Gastroesophageal sphincter (tissue), 4 donors: ENCODE measurements around the gene FOXJ1. TPM values are rescaled to one million over a fixed set of nuclear protein-coding genes. Genes with fewer than 3 reads are reported as not detected.

Experiments used
- ATAC-seq: fragments of 150-250 bp; one replicate; pipeline ENCODE4 v1.9.1; 2016; ENCODE audit warnings: mild to moderate bottlenecking, moderate library complexity
- H3K27ac ChIP-seq, 4 donors: fragments of 200-600 bp; sonication (generic) in 3 of 4; 1 replicate in 3 of 4; 2 replicates in 1 of 4; pipeline ENCODE4 v1.5.1; 2016 to 2019
- H3K27me3 ChIP-seq: fragments of 200-600 bp; sonication (generic); one replicate; pipeline ENCODE4 v1.5.1; 2019
- H3K36me3 ChIP-seq, 2 donors: fragments of 200-600 bp; sonication (generic); one replicate each; pipeline ENCODE4 v1.5.1; 2019; ENCODE audit warnings: control low read depth in 1 of 2
- H3K4me1 ChIP-seq, 3 donors: fragments of 200-600 bp; sonication (generic); 1 replicate in 2 of 3; 2 replicates in 1 of 3; pipeline ENCODE4 v1.5.1; 2016 to 2019; ENCODE audit warnings: control low read depth in 2 of 3
- H3K4me3 ChIP-seq, 2 donors: fragments of 200-600 bp; sonication (generic); one replicate each; pipeline ENCODE4 v1.5.1; 2019; ENCODE audit warnings: mild to moderate bottlenecking in 1 of 2, moderate library complexity in 1 of 2
- H3K9me3 ChIP-seq, 3 donors: fragments of 200-600 bp; sonication (generic); one replicate each; pipeline ENCODE4 v1.5.1; 2017 to 2019; ENCODE audit warnings: control low read depth in 2 of 3
- CTCF ChIP-seq, 4 experiments: fragments of 200-600 bp in 2 of 4; fragments of 450-650 bp in 2 of 4; sonication (generic) in 1 of 4; IDR thresholded peaks; one replicate each; pipeline ENCODE4 v1.5.1; 2017 to 2019; ENCODE audit warnings: antibody characterized with exemption in 4 of 4, mild to moderate bottlenecking in 2 of 4, moderate library complexity in 2 of 4
- EP300 ChIP-seq: sonication (generic); formaldehyde crosslinking; IDR thresholded peaks from one replicate; pipeline ENCODE4 v1.6.1; 2017; ENCODE audit warnings: antibody characterized with exemption, mild to moderate bottlenecking
- POLR2A ChIP-seq, 2 donors: fragments of 450-650 bp; IDR thresholded peaks; one replicate each; pipeline ENCODE4 v1.6.1; 2017; ENCODE audit warnings: antibody characterized with exemption in 2 of 2, mild to moderate bottlenecking in 2 of 2, moderate library complexity in 1 of 2
- POLR2AphosphoS5 ChIP-seq: sonication (generic); formaldehyde crosslinking; IDR thresholded peaks from one replicate; pipeline ENCODE4 v1.6.1; 2017; ENCODE audit warnings: antibody characterized with exemption
- WGBS, 2 donors: methylation state at CpG; one replicate each; pipeline ENCODE4 v1.1.5; 2018; ENCODE audit warnings: low coverage in 1 of 2; 5-methylcytosine and 5-hydroxymethylcytosine counted together
- total RNA-seq, 4 donors: library from RNA; depleted of rRNA; stranded (reverse); fragments of >200 nt; gene quantifications; one replicate each; pipeline ENCODE4 v1.1.0, GENCODE V29; 2016

FOXJ1 gene
- total RNA-seq, 4 donors from 2014 or later: not detected

GRCh38 chr17:76094046-76094445 is 47.0 kb downstream of the FOXJ1 start:
- ATAC-seq: no peak
- no peak overlapping the region for H3K27ac ChIP-seq
- TF ChIP-seq CTCF (IDR thresholded peaks at IDR 0.05): no peak
- no peak for TF ChIP-seq POLR2A (IDR thresholded peaks at IDR 0.05)
- no peak for TF ChIP-seq POLR2AphosphoS5
- no peak for TF ChIP-seq EP300
- H3K4me3 ChIP-seq: no peak overlapping the region
- no peaks in the 10 kb centered on the region for H3K9me3 ChIP-seq
- no peaks in the 10 kb centered on the region for H3K4me1 ChIP-seq
- no CpG with 5 or more reads among the region's 11 CpGs for WGBS, 2 donors
- peaks cover 0 to 100% of the 10 kb centered on the region in 2 donors for H3K36me3 ChIP-seq
- H3K27me3 ChIP-seq: no peaks in the 10 kb centered on the region

DNA sequence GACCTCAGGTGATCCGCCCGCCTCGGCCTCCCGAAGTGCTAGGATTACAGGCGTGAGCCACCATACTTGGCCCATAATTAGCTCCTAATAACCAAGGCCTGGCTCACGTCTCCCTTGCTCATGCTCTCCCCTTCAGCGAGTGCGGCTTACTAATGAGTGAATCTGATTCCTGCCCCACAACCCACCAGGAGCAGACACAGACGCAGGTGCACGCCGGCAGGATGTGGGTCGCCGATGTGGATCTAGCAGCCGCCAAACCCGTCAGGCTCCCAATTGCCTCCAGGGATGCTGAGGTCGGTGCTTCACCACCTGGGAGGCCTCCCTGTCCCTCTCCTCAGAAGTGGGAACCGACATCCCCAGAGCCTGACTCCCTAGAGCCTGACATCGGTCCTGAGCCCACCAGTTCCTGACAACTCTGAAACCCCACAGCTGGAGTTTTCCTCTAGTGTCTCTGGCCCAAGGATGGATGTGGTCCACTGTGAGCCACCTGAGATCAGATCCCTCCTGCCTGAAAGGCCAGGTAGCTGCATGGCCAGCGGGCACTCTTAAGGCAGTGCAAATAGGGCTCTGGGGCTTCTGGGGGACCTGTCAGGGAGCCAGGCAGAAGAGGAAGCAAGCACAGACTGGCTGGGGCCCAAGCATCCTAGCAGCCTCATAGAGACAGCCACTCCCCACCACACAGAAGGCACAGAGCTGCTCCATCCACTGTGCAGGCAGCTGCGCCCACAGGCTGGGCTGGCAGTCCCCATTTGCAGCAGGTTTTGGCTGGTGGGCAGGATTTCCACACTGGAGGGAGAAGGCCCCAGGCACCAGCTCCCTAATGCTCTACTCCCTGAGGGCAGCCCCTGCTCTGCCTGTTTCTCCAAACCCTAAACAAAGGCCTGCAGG is 48.3 kb downstream of the FOXJ1 start:
- peaks cover 0 to 100% of the 10 kb centered on the region in 2 donors for H3K36me3 ChIP-seq
- H3K27me3 ChIP-seq: no peaks in the 10 kb centered on the region
- WGBS, 2 donors: 82% methylated on average over 8 of the region's 20 CpGs; no CpG with 5 or more reads in 1 of the 2 donors
- H3K9me3 ChIP-seq: no peaks in the 10 kb centered on the region
- no peak for TF ChIP-seq POLR2AphosphoS5
- TF ChIP-seq EP300: no peak
- TF ChIP-seq CTCF (IDR thresholded peaks at IDR 0.05): no peak
- no peak for ATAC-seq
- no peak overlapping the region for H3K4me3 ChIP-seq
- H3K27ac ChIP-seq: no peak overlapping the region
- no peaks in the 10 kb centered on the region for H3K4me1 ChIP-seq

- Histone ChIP-seq H3K4me1 (no peaks in the 10 kb centered on the region), H3K36me3 (peaks cover 0 to 100% of the 10 kb centered on the region in 2 donors), H3K27ac (no peak overlapping the region), H3K4me3 (no peak overlapping the region), H3K9me3 (no peaks in the 10 kb centered on the region), H3K27me3 (no peaks in the 10 kb centered on the region)
- ATAC-seq: no peak
- 71 to 72% methylated on average over 7 to 12 of the region's 23 CpGs for WGBS, 2 donors
- no peak for TF ChIP-seq POLR2AphosphoS5
- no peak for TF ChIP-seq EP300
- no peak for TF ChIP-seq POLR2A (IDR thresholded peaks at IDR 0.05)
- no peak for TF ChIP-seq CTCF (IDR thresholded peaks at IDR 0.05)
Measured at GRCh38 chr17:76091526-76092286, 49.3 kb downstream of the FOXJ1 start.

GRCh38 chr17:76090517-76091129 is 50.4 kb downstream of the FOXJ1 start:
- Histone ChIP-seq H3K27me3 (no peaks in the 10 kb centered on the region), H3K4me3 (no peak overlapping the region), H3K9me3 (no peaks in the 10 kb centered on the region), H3K4me1 (no peaks in the 10 kb centered on the region), H3K27ac (no peak overlapping the region), H3K36me3 (peaks cover 0 to 100% of the 10 kb centered on the region in 2 donors)
- ATAC-seq: no peak
- WGBS, 2 donors: 87 to 100% methylated on average over 2 to 6 of the region's 17 CpGs
- no peak for TF ChIP-seq POLR2A (IDR thresholded peaks at IDR 0.05)
- no peak for TF ChIP-seq POLR2AphosphoS5
- no peak for TF ChIP-seq EP300
- TF ChIP-seq CTCF (IDR thresholded peaks at IDR 0.05): no peak
